PC-3 (cell line): Measurements from ENCODE around the gene CLASP2. TPM values are rescaled to one million over a fixed set of nuclear protein-coding genes. Genes with fewer than 3 reads are reported as not detected.
"Not testable (repeated sequence)": the region's sequence is repeated elsewhere in the genome, so short reads cannot be mapped to it uniquely, and the experiment has no call there.

ENCODE experiments used
- ATAC-seq: fragments of 200-7000 bp; cut with Tn5 transposase; 2 replicates; pipeline ENCODE4 v1.9.1; 2020; ENCODE audit warnings: mild to moderate bottlenecking, moderate library complexity
- BruUV-seq: library from RNA; stranded (reverse); fragments of 400-500 nt; replicated peaks from 2 replicates; lab custom pipeline; 2021; lab: Mats Ljungman, UMichigan
- CTCF ChIA-PET: fragments of 300-600 bp; sonication (Branson Sonifier 250); formaldehyde crosslinking; loops from one replicate; lab custom pipeline; 2022; ENCODE audit warnings: antibody characterized with exemption; lab: Charles Lee
- POLR2A ChIA-PET: fragments of 300-600 bp; sonication (Branson Sonifier 250); formaldehyde crosslinking; loops from one replicate; lab custom pipeline; 2022; ENCODE audit warnings: antibody characterized with exemption; ENCODE audit not compliant: unreplicated experiment; lab: Charles Lee
- DNase-seq: peaks from one replicate; pipeline ENCODE4 v3.0.0-alpha.2; 2015
- H2AFZ ChIP-seq: fragments of 300-600 bp; sonication (generic); 2 replicates; pipeline ENCODE4 v1.6.0; 2016; ENCODE audit warnings: antibody characterized with exemption, low read length
- H3F3A ChIP-seq: fragments of 300-600 bp; sonication (generic); one replicate; pipeline ENCODE4 v1.6.0; 2017; ENCODE audit warnings: antibody characterized with exemption, low read length, control low read depth, mild to moderate bottlenecking; ENCODE audit not compliant: unreplicated experiment
- H3K27ac ChIP-seq: fragments of 300-600 bp; sonication (generic); 2 replicates; pipeline ENCODE4 v1.5.1; 2016; ENCODE audit warnings: mild to moderate bottlenecking, low read length
- H3K27me3 ChIP-seq: fragments of 300-600 bp; sonication (generic); 2 replicates; pipeline ENCODE4 v1.6.1; 2016; ENCODE audit warnings: low read length, mixed read lengths
- H3K36me3 ChIP-seq: fragments of 300-600 bp; sonication (generic); 2 replicates; pipeline ENCODE4 v1.6.1; 2016; ENCODE audit warnings: low read depth, mixed run types, low read length, mixed read lengths
- H3K4me1 ChIP-seq: fragments of 300-600 bp; sonication (generic); 2 replicates; pipeline ENCODE4 v1.5.1; 2016; ENCODE audit warnings: low read length; ENCODE audit not compliant: insufficient read depth
- H3K4me2 ChIP-seq: fragments of 300-600 bp; sonication (generic); 2 replicates; pipeline ENCODE4 v1.6.0; 2016; ENCODE audit warnings: low read length
- H3K4me3 ChIP-seq: fragments of 300-600 bp; sonication (generic); 2 replicates; pipeline ENCODE4 v1.5.1; 2016; ENCODE audit warnings: mild to moderate bottlenecking, low read length, mixed read lengths
- H3K79me2 ChIP-seq: fragments of 300-600 bp; sonication (generic); 2 replicates; pipeline ENCODE4 v1.6.1; 2017; ENCODE audit warnings: low read length, mixed read lengths
- H3K9ac ChIP-seq: fragments of 300-600 bp; sonication (generic); 2 replicates; pipeline ENCODE4 v1.6.0; 2016; ENCODE audit warnings: mild to moderate bottlenecking, low read length
- H3K9me2 ChIP-seq: fragments of 300-600 bp; sonication (generic); replicated peaks from 2 replicates; pipeline ENCODE4 v1.6.1; 2016; ENCODE audit warnings: mixed run types, low read length, mixed read lengths
- H3K9me3 ChIP-seq: fragments of 300-600 bp; sonication (generic); 2 replicates; pipeline ENCODE4 v1.6.1; 2016; ENCODE audit warnings: low read length, mixed read lengths
- H4K20me1 ChIP-seq: fragments of 300-600 bp; sonication (generic); 2 replicates; pipeline ENCODE4 v1.6.1; 2016; ENCODE audit warnings: low read length, mixed read lengths
- CTCF ChIP-seq: fragments of 300-600 bp; sonication (generic); conservative IDR thresholded peaks from 2 replicates; pipeline ENCODE4 v1.5.1; 2017; ENCODE audit warnings: antibody characterized with exemption, low read depth, mild to moderate bottlenecking, low read length
- EZH2 ChIP-seq: fragments of 300-600 bp; sonication (generic); IDR thresholded peaks from one replicate; pipeline ENCODE4 v1.6.1; 2017; ENCODE audit warnings: antibody characterized with exemption, mild to moderate bottlenecking, low read length; ENCODE audit not compliant: unreplicated experiment
- EZH2phosphoT487 ChIP-seq: fragments of 300-600 bp; sonication (generic); IDR thresholded peaks from 2 replicates; pipeline ENCODE4 v1.6.1; 2018; ENCODE audit warnings: mild to moderate bottlenecking, antibody characterized with exemption, low read length, borderline replicate concordance
- intact Hi-C: fragments of 100-400 bp; cut with micrococcal nuclease; formaldehyde crosslinking; loops from 2 replicates; pipeline ENCODE4 v1.9.0; 2023
- total RNA-seq: library from RNA; depleted of rRNA; stranded (reverse); fragments of >200 nt; gene quantifications from 2 replicates; pipeline ENCODE4 v1.2.3, GENCODE V29; 2014

The CLASP2 gene
- total RNA-seq, 1 experiment from 2014 or later = 84.8 TPM

GRCh38 chr3:33453331-33453761, 264.7 kb downstream of the CLASP2 start:
- Histone ChIP-seq H3K79me2 (no peaks in the 10 kb centered on the region), H2AFZ (no peak overlapping the region), H3F3A (no peaks in the 10 kb centered on the region), H3K4me1 (no peaks in the 10 kb centered on the region), H3K36me3 (no peaks in the 10 kb centered on the region), H3K9me2 (no peaks in the 10 kb centered on the region), H3K4me3 (no peak overlapping the region), H3K9me3 (peaks cover under 1% of the 10 kb centered on the region; the same call in 1 of the 2 replicates), H3K4me2 (no peak overlapping the region), H4K20me1 (no peaks in the 10 kb centered on the region), H3K27me3 (no peaks in the 10 kb centered on the region), H3K27ac (no peak overlapping the region), H3K9ac (no peak overlapping the region)
- POLR2A ChIA-PET = no interaction called here
- TF ChIP-seq EZH2 (no peak), CTCF (no peak), EZH2phosphoT487 (no peak)
- CTCF ChIA-PET = no interaction called here
- DNase-seq (no peak), ATAC-seq (no peak)
- no TSS peak for BruUV-seq
- intact Hi-C loops = no loop called here

DNA sequence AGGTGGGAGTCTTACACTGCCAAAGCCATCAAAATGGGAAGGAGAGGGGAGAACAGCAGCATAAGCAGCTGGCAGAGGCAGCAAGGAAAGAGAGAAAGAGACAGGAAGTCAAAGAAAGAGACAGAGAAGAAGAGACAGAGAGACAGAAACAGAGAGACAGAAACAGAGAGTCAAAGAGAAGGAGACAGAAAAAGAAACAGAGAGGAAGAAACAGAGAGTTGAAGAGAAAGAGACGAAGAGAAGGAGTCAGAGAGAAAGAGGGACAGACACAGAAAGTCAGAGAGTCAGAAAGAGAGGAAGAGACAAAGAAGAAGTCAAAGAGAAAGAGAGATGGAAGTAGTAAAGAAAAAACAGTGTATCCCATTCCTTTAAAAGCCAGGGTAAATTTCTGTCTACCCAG, 266.1 kb downstream of the CLASP2 start:
- H2AFZ ChIP-seq, H3F3A ChIP-seq, H4K20me1 ChIP-seq, CTCF ChIA-PET, H3K4me1 ChIP-seq, BruUV-seq, DNase-seq, POLR2A ChIA-PET, H3K9me3 ChIP-seq, H3K36me3 ChIP-seq, H3K79me2 ChIP-seq, H3K4me2 ChIP-seq, ATAC-seq, H3K9me2 ChIP-seq, intact Hi-C loops, H3K9ac ChIP-seq, H3K27me3 ChIP-seq, H3K4me3 ChIP-seq, H3K27ac ChIP-seq: not testable (repeated sequence)

DNA sequence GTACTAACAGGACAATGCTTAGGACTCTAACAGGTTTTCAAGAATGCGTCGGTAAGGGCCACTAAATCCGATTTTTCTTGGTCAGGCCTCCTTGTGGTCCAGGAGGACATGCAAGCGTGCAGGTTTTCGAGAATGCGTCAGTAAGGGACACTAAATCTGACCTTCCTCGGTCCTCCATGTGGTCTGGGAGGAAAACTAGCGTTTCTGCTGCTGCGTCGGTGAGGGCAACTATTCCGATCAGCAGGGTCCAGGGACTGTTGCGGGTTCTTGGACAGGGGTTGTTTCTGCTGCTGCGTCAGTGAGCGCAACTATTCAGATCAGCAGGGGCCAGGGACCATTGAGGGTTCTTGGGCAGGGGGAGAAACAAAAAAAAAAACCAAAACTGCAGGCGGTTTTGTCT, 270.1 kb downstream of the CLASP2 start:
- H3F3A ChIP-seq = no peaks in the 10 kb centered on the region
- no peak overlapping the region for H3K9ac ChIP-seq
- no peaks in the 10 kb centered on the region for H3K27me3 ChIP-seq
- H3K4me1 ChIP-seq = no peaks in the 10 kb centered on the region
- ATAC-seq (no peak), DNase-seq (no peak)
- H3K9me2 ChIP-seq = no peaks in the 10 kb centered on the region
- TF ChIP-seq EZH2phosphoT487 (no peak), EZH2 (no peak), CTCF (no peak)
- H4K20me1 ChIP-seq = no peaks in the 10 kb centered on the region
- no peak overlapping the region for H3K4me2 ChIP-seq
- no peak overlapping the region for H2AFZ ChIP-seq
- no peak overlapping the region for H3K4me3 ChIP-seq
- ChIA-PET CTCF (no interaction called here), POLR2A (no interaction called here)
- no peaks in the 10 kb centered on the region for H3K36me3 ChIP-seq
- H3K9me3 ChIP-seq = no peaks in the 10 kb centered on the region
- no peak overlapping the region for H3K27ac ChIP-seq
- intact Hi-C loops = no loop called here
- no TSS peak for BruUV-seq
- no peaks in the 10 kb centered on the region for H3K79me2 ChIP-seq

DNA sequence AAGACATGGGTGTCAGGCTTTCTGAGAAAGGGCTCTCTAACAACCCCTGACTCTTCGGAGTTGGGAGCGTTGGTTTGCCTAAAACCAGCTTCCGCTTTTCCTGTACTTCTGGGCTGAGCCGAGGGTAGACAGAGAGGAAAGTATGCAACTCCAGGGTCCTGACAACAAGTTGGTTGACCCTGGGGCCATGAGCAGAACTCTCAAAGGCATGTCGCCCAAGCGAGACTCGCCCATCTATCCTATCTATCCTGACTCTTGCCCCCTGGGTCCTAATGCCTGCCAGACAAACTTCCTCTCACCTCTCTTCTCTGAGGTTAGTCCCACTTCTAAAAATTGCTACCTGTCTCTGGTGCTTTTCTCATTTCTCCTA, 270.8 kb downstream of the CLASP2 start:
- H3K4me3 ChIP-seq, CTCF ChIA-PET, H3K4me2 ChIP-seq, H3K36me3 ChIP-seq, H2AFZ ChIP-seq, H3K79me2 ChIP-seq, H3K4me1 ChIP-seq, H3K9me2 ChIP-seq, ATAC-seq, H3K9ac ChIP-seq, intact Hi-C loops, DNase-seq, H3F3A ChIP-seq, BruUV-seq, H3K27ac ChIP-seq, H3K9me3 ChIP-seq, POLR2A ChIA-PET, H3K27me3 ChIP-seq, H4K20me1 ChIP-seq: not testable (repeated sequence)
